Measurements from ENCODE around the gene PHOX2A.

DNA sequence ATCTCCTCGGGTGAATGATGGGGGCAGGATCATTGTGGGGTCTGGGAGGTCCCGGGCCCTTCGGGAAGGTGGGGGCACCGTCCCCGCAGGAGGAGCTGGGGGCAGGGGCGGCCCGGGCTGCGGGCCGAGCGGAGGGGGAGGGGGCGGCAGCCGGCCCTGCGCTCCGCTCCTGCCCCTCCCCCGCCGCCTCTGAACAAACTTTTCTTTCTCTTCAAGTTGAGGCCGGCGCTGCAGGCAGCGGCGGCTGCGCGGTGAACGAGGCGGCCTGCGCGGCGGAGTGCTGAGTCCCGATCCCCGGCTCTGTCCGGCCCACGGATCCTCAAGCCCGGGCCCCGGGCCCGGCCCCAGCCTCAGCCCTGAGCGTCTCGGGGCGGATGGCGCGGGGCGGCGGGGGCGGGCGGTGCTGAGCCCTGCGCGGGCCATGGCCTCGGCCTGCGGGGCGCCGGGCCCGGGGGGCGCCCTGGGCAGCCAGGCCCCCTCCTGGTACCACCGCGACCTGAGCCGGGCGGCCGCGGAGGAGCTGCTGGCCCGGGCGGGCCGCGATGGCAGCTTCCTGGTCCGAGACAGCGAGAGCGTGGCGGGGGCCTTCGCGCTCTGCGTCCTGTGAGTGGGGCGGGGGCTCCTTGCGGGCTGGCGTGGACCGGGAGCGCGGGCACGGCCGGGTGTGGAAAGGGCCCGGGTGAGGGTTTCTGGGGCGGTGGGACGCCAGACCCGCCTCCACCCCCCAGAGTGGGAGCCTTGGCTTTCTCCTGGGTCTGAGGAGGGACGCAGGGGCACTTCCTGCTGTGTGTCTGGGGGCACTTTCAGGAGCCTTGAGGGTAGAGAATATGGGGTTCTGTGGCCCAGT, 19.2 kb downstream of the PHOX2A start, which contains the start of gene INPPL1:
- TF ChIP-seq, protein P1, sequence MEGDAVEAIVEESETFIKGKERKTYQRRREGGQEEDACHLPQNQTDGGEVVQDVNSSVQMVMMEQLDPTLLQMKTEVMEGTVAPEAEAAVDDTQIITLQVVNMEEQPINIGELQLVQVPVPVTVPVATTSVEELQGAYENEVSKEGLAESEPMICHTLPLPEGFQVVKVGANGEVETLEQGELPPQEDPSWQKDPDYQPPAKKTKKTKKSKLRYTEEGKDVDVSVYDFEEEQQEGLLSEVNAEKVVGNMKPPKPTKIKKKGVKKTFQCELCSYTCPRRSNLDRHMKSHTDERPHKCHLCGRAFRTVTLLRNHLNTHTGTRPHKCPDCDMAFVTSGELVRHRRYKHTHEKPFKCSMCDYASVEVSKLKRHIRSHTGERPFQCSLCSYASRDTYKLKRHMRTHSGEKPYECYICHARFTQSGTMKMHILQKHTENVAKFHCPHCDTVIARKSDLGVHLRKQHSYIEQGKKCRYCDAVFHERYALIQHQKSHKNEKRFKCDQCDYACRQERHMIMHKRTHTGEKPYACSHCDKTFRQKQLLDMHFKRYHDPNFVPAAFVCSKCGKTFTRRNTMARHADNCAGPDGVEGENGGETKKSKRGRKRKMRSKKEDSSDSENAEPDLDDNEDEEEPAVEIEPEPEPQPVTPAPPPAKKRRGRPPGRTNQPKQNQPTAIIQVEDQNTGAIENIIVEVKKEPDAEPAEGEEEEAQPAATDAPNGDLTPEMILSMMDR (IDR thresholded peaks at IDR 0.05): no peak
- no peak for TF ChIP-seq POLR2AphosphoS5 (IDR thresholded peaks at IDR 0.05)
- no peak for TF ChIP-seq POLR2A (IDR thresholded peaks at IDR 0.05)

Data from breast epithelium (tissue), 3 donors.